AG20443 (cell line): ENCODE data around the gene SEC14L1.

ENCODE experiments used
- DNase-seq: peaks from one replicate; pipeline ENCODE4 v3.0.0; 2012; ENCODE audit warnings: low spot score, mixed read lengths

The SEC14L1 gene

GRCh38 chr17:77191244-77191643 lies 50.5 kb downstream of the SEC14L1 start:
- DNase-seq: no peak

- no peak for DNase-seq
Measured at GRCh38 chr17:77193653-77194052, 52.9 kb downstream of the SEC14L1 start.

- DNase-seq: no peak
Measured at GRCh38 chr17:77194179-77194578, 53.4 kb downstream of the SEC14L1 start.

GRCh38 chr17:77196251-77196650 lies 55.5 kb downstream of the SEC14L1 start:
- no peak for DNase-seq

GRCh38 chr17:77197115-77197514 lies 56.3 kb downstream of the SEC14L1 start:
- no peak for DNase-seq

- DNase-seq: no peak
Measured at GRCh38 chr17:77200711-77201110, 59.9 kb downstream of the SEC14L1 start.

- DNase-seq: no peak
Measured at GRCh38 chr17:77203436-77203835, 62.7 kb downstream of the SEC14L1 start.

GRCh38 chr17:77203846-77204245 lies 63.1 kb downstream of the SEC14L1 start:
- DNase-seq: no peak

GRCh38 chr17:77204536-77204935 lies 63.8 kb downstream of the SEC14L1 start:
- DNase-seq: no peak

GRCh38 chr17:77205396-77206125 lies 64.8 kb downstream of the SEC14L1 start:
- no peak for DNase-seq

- no peak for DNase-seq
Measured at GRCh38 chr17:77206158-77206956, 65.6 kb downstream of the SEC14L1 start.

- no peak for DNase-seq
Measured at GRCh38 chr17:77207689-77208216, 67.0 kb downstream of the SEC14L1 start.

GRCh38 chr17:77208217-77208808 lies 67.5 kb downstream of the SEC14L1 start:
- peak; percentile 76 for DNase-seq

- no peak for DNase-seq
Measured at GRCh38 chr17:77208856-77209255, 68.1 kb downstream of the SEC14L1 start.

- DNase-seq: no peak
Measured at GRCh38 chr17:77209330-77209748, 68.6 kb downstream of the SEC14L1 start.

- no peak for DNase-seq
Measured at GRCh38 chr17:77210331-77210730, 69.6 kb downstream of the SEC14L1 start.

- no peak for DNase-seq
Measured at GRCh38 chr17:77210946-77211541, 70.3 kb downstream of the SEC14L1 start.

- DNase-seq: no peak
Measured at GRCh38 chr17:77211681-77212080, 70.9 kb downstream of the SEC14L1 start.

- no peak for DNase-seq
Measured at GRCh38 chr17:77212081-77212832, 71.5 kb downstream of the SEC14L1 start.

GRCh38 chr17:77212833-77213777 lies 72.3 kb downstream of the SEC14L1 start:
- DNase-seq: no peak

- no peak for DNase-seq
Measured at GRCh38 chr17:77213778-77214132, 73.0 kb downstream of the SEC14L1 start.
